ENCODE measurements around the gene VPS13A. TPM values are rescaled to one million over a fixed set of nuclear protein-coding genes. Genes with fewer than 3 reads are reported as not detected.

The VPS13A gene
- total RNA-seq, 4 donors from 2014 or later: 33.4 to 47.8 (median 40.7) TPM

DNA sequence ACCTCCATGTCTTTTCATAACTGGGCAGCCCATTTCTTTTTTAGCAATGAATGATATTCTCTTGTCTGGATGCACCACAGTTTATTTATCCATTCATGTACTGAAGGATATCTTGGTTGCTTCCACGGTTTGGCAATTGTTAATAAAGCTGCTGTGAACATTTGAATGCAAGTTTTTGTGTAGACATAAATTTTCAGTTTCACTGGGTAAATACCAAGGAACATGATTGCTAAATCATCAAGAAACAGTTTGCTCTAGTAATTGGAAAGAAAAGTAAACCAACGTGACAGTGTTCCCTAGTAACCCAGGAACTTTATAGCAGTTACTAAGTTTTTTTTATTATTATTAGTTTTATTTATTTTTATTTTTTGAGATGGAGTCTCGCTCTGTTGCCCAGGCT lies 100.4 kb downstream of the VPS13A start:
- intact Hi-C loops (cut with DNase I): no loop called here
- 90% methylated on average over 3 of the region's 3 CpGs for WGBS
- Histone ChIP-seq H3K4me1 (no peaks in the 10 kb centered on the region), H3K27ac (replicated peaks in 1 of 4) (no peak overlapping the region), H3K4me3 (no peak overlapping the region), H3K9me3 (no peaks in the 10 kb centered on the region), H3K27me3 (no peaks in the 10 kb centered on the region), H3K36me3 (peaks cover 5 to 42% (median 14%) of the 10 kb centered on the region in 4 donors)
- TF ChIP-seq POLR2A (IDR thresholded peaks at IDR 0.05; ENCODE audit: low read depth) (no peak), EP300 (IDR thresholded peaks at IDR 0.05) (no peak), POLR2AphosphoS5 (IDR thresholded peaks at IDR 0.05) (no peak)
- TF ChIP-seq, protein P1, sequence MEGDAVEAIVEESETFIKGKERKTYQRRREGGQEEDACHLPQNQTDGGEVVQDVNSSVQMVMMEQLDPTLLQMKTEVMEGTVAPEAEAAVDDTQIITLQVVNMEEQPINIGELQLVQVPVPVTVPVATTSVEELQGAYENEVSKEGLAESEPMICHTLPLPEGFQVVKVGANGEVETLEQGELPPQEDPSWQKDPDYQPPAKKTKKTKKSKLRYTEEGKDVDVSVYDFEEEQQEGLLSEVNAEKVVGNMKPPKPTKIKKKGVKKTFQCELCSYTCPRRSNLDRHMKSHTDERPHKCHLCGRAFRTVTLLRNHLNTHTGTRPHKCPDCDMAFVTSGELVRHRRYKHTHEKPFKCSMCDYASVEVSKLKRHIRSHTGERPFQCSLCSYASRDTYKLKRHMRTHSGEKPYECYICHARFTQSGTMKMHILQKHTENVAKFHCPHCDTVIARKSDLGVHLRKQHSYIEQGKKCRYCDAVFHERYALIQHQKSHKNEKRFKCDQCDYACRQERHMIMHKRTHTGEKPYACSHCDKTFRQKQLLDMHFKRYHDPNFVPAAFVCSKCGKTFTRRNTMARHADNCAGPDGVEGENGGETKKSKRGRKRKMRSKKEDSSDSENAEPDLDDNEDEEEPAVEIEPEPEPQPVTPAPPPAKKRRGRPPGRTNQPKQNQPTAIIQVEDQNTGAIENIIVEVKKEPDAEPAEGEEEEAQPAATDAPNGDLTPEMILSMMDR (IDR thresholded peaks at IDR 0.05): no peak
- DNase-seq (ENCODE audit: extremely low spot score): no peak

DNA sequence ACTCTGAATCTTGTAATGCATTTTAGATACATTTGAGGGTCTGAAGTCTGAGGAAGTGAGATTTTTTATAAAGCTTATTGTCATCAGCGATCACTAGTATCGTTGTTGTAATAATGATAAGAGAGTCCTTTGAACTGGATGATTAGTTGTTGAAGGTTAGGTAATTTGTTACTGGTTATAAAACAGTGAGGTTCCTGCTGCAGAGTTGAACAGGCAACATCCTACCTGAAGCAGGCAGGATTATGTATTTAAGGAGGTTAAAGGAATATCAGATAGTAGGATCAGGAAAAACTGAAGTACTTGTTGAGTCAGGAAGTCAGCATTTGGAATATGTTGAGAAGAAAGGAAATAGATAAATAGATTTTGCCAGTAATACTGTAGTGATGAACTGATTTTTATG lies 106.7 kb downstream of the VPS13A start:
- Histone ChIP-seq H3K4me3 (no peak overlapping the region), H3K9me3 (peaks cover 0 to 11% (median 5%) of the 10 kb centered on the region in 4 donors), H3K36me3 (peaks cover 0 to 36% (median 19%) of the 10 kb centered on the region in 4 donors), H3K4me1 (no peaks in the 10 kb centered on the region), H3K27ac (replicated peaks in 1 of 4) (no peak overlapping the region), H3K27me3 (no peaks in the 10 kb centered on the region)
- intact Hi-C loops (cut with DNase I): no loop called here
- WGBS: 95% methylated on average over 2 of the region's 2 CpGs
- DNase-seq (ENCODE audit: extremely low spot score): no peak
- TF ChIP-seq EP300 (IDR thresholded peaks at IDR 0.05) (no peak), POLR2A (IDR thresholded peaks at IDR 0.05; ENCODE audit: low read depth) (no peak), POLR2AphosphoS5 (IDR thresholded peaks at IDR 0.05) (no peak)
- TF ChIP-seq, protein P1 (IDR thresholded peaks at IDR 0.05): no peak

DNA sequence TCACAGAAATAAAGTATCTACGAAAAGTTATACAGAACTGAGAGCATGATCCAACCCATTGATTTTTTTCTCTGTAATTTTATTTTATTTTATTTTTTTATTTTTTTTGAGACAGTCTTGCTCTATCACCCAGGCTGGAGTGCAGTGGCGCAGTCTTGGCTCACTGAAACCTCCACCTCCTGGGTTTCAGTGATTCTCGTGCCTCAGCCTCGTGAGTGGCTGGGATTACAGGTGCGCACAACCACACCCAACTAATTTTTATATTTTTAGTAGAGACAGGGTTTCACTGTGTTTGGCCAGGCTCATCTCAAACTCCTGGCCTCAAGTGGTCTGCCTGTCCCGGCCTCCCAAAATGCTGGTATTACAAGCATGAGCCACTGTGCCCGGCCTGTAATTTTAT lies 107.3 kb downstream of the VPS13A start:
- Histone ChIP-seq H3K27me3 (no peaks in the 10 kb centered on the region), H3K4me3 (no peak overlapping the region), H3K27ac (replicated peaks in 1 of 4) (no peak overlapping the region), H3K9me3 (peaks cover 0 to 12% (median 5%) of the 10 kb centered on the region in 4 donors), H3K36me3 (peaks cover 0 to 30% (median 19%) of the 10 kb centered on the region in 4 donors), H3K4me1 (peaks cover 0 to 1% (median 0%) of the 10 kb centered on the region in 4 donors)
- 97% methylated on average over 7 of the region's 7 CpGs for WGBS
- intact Hi-C loops (cut with DNase I): no loop called here
- TF ChIP-seq, protein P1 (IDR thresholded peaks at IDR 0.05): no peak
- no peak for TF ChIP-seq POLR2A (IDR thresholded peaks at IDR 0.05; ENCODE audit: low read depth)
- TF ChIP-seq EP300 (IDR thresholded peaks at IDR 0.05): no peak
- TF ChIP-seq POLR2AphosphoS5 (IDR thresholded peaks at IDR 0.05): no peak
- DNase-seq (ENCODE audit: extremely low spot score): no peak

DNA sequence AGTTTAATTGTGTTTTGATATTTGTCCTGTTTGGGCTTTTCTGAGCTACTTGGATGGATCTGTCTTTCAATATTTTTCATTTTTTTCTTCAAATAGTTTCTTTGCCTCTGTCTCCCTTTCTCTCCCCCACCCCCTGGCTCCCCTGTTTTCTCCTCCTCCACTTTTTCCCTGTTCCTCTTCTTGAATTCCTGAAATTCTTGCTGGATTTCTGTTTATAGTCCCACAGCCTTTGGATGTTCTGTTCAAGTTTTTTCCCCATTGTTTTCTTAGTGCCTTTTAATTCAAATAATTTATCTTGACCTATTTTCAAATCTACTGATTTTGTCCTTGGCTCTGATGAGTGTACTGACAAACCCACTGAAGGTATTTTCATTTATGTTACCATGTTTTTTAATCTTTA lies 113.0 kb downstream of the VPS13A start:
- DNase-seq (ENCODE audit: extremely low spot score): no peak
- Histone ChIP-seq H3K4me1 (peaks cover 0 to 17% (median 8%) of the 10 kb centered on the region in 4 donors), H3K36me3 (peaks cover 0 to 13% (median 8%) of the 10 kb centered on the region in 4 donors), H3K9me3 (peaks cover 0 to 12% (median 5%) of the 10 kb centered on the region in 4 donors), H3K4me3 (no peak overlapping the region), H3K27ac (replicated peaks in 1 of 4) (no peak overlapping the region), H3K27me3 (no peaks in the 10 kb centered on the region)
- intact Hi-C loops (cut with DNase I): loop anchor here (10.0 kb wide), 1 partner anchor 126 kb away; no protein-coding TSS in a partner anchor
- TF ChIP-seq POLR2A (IDR thresholded peaks at IDR 0.05; ENCODE audit: low read depth) (no peak), EP300 (IDR thresholded peaks at IDR 0.05) (no peak)
- TF ChIP-seq, protein P1 (IDR thresholded peaks at IDR 0.05): no peak

DNA sequence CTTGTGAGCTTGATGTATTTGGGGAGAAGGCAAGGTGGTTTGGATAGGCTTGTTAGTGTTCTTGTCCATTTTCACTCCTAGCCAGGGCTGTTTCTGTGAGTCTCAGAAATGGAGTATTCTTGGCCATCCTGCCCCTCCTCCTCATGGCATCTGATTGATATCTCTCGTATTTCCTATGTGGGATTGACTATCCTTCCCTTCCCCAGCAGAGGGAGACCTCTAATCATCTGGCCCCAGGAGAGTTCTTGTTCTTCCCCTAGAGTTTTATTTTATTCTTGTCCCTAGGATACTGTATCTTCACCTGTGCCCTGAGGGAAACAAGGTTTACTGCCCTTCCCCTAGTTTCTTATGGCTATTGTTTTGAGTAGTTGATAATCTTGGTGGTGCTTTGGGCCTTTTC lies 114.4 kb downstream of the VPS13A start:
- TF ChIP-seq POLR2AphosphoS5 (IDR thresholded peaks at IDR 0.05): no peak
- TF ChIP-seq EP300 (IDR thresholded peaks at IDR 0.05): no peak
- TF ChIP-seq, protein P1 (IDR thresholded peaks at IDR 0.05): peak in 1 of 3 experiments; percentile 22
- TF ChIP-seq POLR2A (IDR thresholded peaks at IDR 0.05; ENCODE audit: low read depth): no peak
- intact Hi-C loops (cut with DNase I): loop anchor here (10.0 kb wide), 1 partner anchor 127 kb away; no protein-coding TSS in a partner anchor
- 85% methylated on average over 1 of the region's 1 CpG for WGBS
- H3K4me3 ChIP-seq: no peak overlapping the region
- peaks cover 0 to 16% (median 8%) of the 10 kb centered on the region in 4 donors for H3K36me3 ChIP-seq
- no peak overlapping the region for H3K27ac ChIP-seq (replicated peaks in 1 of 4)
- H3K9me3 ChIP-seq: peaks cover 0 to 12% (median 5%) of the 10 kb centered on the region in 4 donors
- H3K27me3 ChIP-seq: no peaks in the 10 kb centered on the region
- H3K4me1 ChIP-seq: peaks cover 0 to 17% (median 8%) of the 10 kb centered on the region in 4 donors
- DNase-seq (ENCODE audit: extremely low spot score): no peak

All from esophagus muscularis mucosa (tissue), 4 donors.